GM12878 (cell line): Measurements from ENCODE around the gene ATP6V0D1. TPM values are rescaled to one million over a fixed set of nuclear protein-coding genes. Genes with fewer than 3 reads are reported as not detected.

ENCODE experiments used
- ATAC-seq: fragments of 200-7000 bp; cut with Tn5 transposase; 3 replicates; pipeline ENCODE4 v1.9.1; 2020; ENCODE audit warnings: mild to moderate bottlenecking, moderate library complexity
- BruUV-seq: library from RNA; stranded (reverse); fragments of 400-500 nt; replicated peaks from 2 replicates; lab custom pipeline; 2021; lab: Mats Ljungman, UMichigan
- CTCF ChIA-PET: fragments of 300-600 bp; sonication (Branson Sonifier 250); formaldehyde crosslinking; extraction: SDS; loops from one replicate; lab custom pipeline; 2021; ENCODE audit warnings: inconsistent platforms; lab: Yijun Ruan, JAX
- POLR2A ChIA-PET: fragments of 350-600 bp; formaldehyde crosslinking; extraction: SDS; loops from one replicate; lab custom pipeline; 2021; ENCODE audit warnings: inconsistent platforms; lab: Charles Lee
- RAD21 ChIA-PET: fragments of 300-600 bp; sonication (Branson Sonifier 250); formaldehyde crosslinking; loops from one replicate; lab custom pipeline; 2023; ENCODE audit warnings: antibody characterized with exemption; ENCODE audit not compliant: unreplicated experiment; lab: Charles Lee
- SMC1A ChIA-PET: fragments of 300-600 bp; sonication (Branson Sonifier 250); formaldehyde crosslinking; loops from one replicate; lab custom pipeline; 2023; ENCODE audit not compliant: unreplicated experiment, uncharacterized antibody; lab: Charles Lee
- DNase-seq: peaks from one replicate; pipeline ENCODE4 v3.0.0-alpha.2; 2011; ENCODE audit warnings: low read depth, low spot score
- FAIRE-seq: peaks from 3 replicates; lab custom pipeline; 2011; peaks lifted over from hg19 to GRCh38; lab: Jason Lieb, UNC
- H2AFZ ChIP-seq: 2 replicates; pipeline ENCODE4 v1.6.0; 2011; ENCODE audit warnings: low read depth, low read length, control low read depth; ENCODE audit not compliant: control insufficient read depth
- H3K27ac ChIP-seq: 2 replicates; pipeline ENCODE4 v1.5.1; 2011; ENCODE audit warnings: control low read depth; ENCODE audit not compliant: control insufficient read depth, insufficient read depth
- H3K27me3 ChIP-seq, 2 experiments: replicated peaks in 1 of 2; 2 replicates each; pipeline versions ENCODE4 v1.6.0 to v1.6.1; 2011; ENCODE audit warnings: low read length in 1 of 2; ENCODE audit not compliant: control insufficient read depth in 2 of 2, insufficient read depth in 2 of 2
- H3K36me3 ChIP-seq, 2 experiments: 2 replicates each; pipeline ENCODE4 v1.5.1; 2011; ENCODE audit warnings: low read length in 1 of 2; ENCODE audit not compliant: control insufficient read depth in 2 of 2, insufficient read depth in 2 of 2
- H3K4me1 ChIP-seq: 2 replicates; pipeline ENCODE4 v1.6.1; 2011; ENCODE audit warnings: mild to moderate bottlenecking, low read length, moderate library complexity, mixed read lengths; ENCODE audit not compliant: control insufficient read depth, insufficient read depth
- H3K4me2 ChIP-seq: 2 replicates; pipeline ENCODE4 v1.6.0; 2011; ENCODE audit warnings: control low read depth; ENCODE audit not compliant: control insufficient read depth, insufficient read depth
- H3K4me3 ChIP-seq: fragments of 200-600 bp; sonication (generic); 2 replicates; pipeline ENCODE4 v1.5.1; 2016
- H3K79me2 ChIP-seq: 2 replicates; pipeline ENCODE4 v1.6.0; 2011; ENCODE audit warnings: low read length; ENCODE audit not compliant: control insufficient read depth, insufficient read depth
- H3K9ac ChIP-seq: 2 replicates; pipeline ENCODE4 v1.8.0; 2011; ENCODE audit warnings: low read length, control low read depth, mixed read lengths; ENCODE audit not compliant: control insufficient read depth, insufficient read depth
- H3K9me3 ChIP-seq: replicated peaks from 3 replicates; pipeline ENCODE4 v1.5.1; 2011; ENCODE audit warnings: mild to moderate bottlenecking, low read length; ENCODE audit not compliant: control insufficient read depth, insufficient read depth
- H4K20me1 ChIP-seq: 2 replicates; pipeline ENCODE4 v1.6.0; 2011; ENCODE audit not compliant: control insufficient read depth, insufficient read depth
- BHLHE40 ChIP-seq, 2 experiments: fragments of 450-650 bp in 1 of 2; IDR thresholded peaks; 2 replicates each; pipeline ENCODE4 v1.6.1; 2011 to 2017; ENCODE audit warnings: low read depth in 2 of 2, borderline replicate concordance in 1 of 2, improper control_type of control experiment in 1 of 2, low read length in 1 of 2, mild to moderate bottlenecking in 1 of 2
- BMI1 ChIP-seq: fragments of 450-650 bp; IDR thresholded peaks from 2 replicates; pipeline ENCODE4 v1.6.1; 2016; ENCODE audit warnings: mild to moderate bottlenecking, moderate library complexity, borderline replicate concordance
- CREB1 ChIP-seq: IDR thresholded peaks from 2 replicates; pipeline ENCODE4 v1.6.1; 2012; ENCODE audit warnings: low read depth, mild to moderate bottlenecking, inconsistent platforms
- CTCF ChIP-seq, 3 experiments: IDR thresholded peaks in 2 of 3; conservative IDR thresholded peaks in 1 of 3; 2 replicates each; pipeline ENCODE4 v1.5.1; 2011; ENCODE audit warnings: low read depth in 3 of 3, low read length in 3 of 3, mild to moderate bottlenecking in 3 of 3, control low read depth in 2 of 3, moderate library complexity in 2 of 3, inconsistent platforms in 1 of 3, mixed read lengths in 1 of 3; ENCODE audit not compliant: control insufficient read depth in 2 of 3, insufficient read depth in 1 of 3; ENCODE audit errors: extremely low read depth in 1 of 3
- DPF2 ChIP-seq: fragments of 450-650 bp; IDR thresholded peaks from 2 replicates; pipeline ENCODE4 v1.6.1; 2017; ENCODE audit warnings: mild to moderate bottlenecking
- HCFC1 ChIP-seq: fragments of 150-350 bp; IDR thresholded peaks from 2 replicates; pipeline ENCODE4 v1.6.1; 2014; ENCODE audit warnings: low read length
- IKZF1 ChIP-seq: fragments of 450-650 bp; conservative IDR thresholded peaks from 2 replicates; pipeline ENCODE4 v1.6.1; 2017; ENCODE audit warnings: antibody characterized with exemption, mild to moderate bottlenecking
- LARP7 ChIP-seq: fragments of 450-650 bp; IDR thresholded peaks from 2 replicates; pipeline ENCODE4 v1.6.1; 2017; ENCODE audit warnings: mild to moderate bottlenecking
- RAD21 ChIP-seq: IDR thresholded peaks from 2 replicates; pipeline ENCODE4 v1.6.1; 2011; ENCODE audit warnings: mild to moderate bottlenecking, low read depth, low read length, moderate library complexity; ENCODE audit not compliant: insufficient read depth
- RELA ChIP-seq: fragments of 450-650 bp; IDR thresholded peaks from 2 replicates; pipeline ENCODE4 v1.8.0; 2014; ENCODE audit warnings: borderline replicate concordance; ENCODE audit not compliant: partially characterized antibody
- SIX5 ChIP-seq: IDR thresholded peaks from 2 replicates; pipeline ENCODE4 v1.6.1; 2011; ENCODE audit warnings: mild to moderate bottlenecking, low read depth, low read length, moderate library complexity; ENCODE audit not compliant: severe bottlenecking
- SMARCA5 ChIP-seq: fragments of 450-650 bp; IDR thresholded peaks from 2 replicates; pipeline ENCODE4 v1.6.1; 2017; ENCODE audit warnings: mild to moderate bottlenecking
- SMC3 ChIP-seq: IDR thresholded peaks from 2 replicates; pipeline ENCODE4 v1.6.1; 2011; ENCODE audit warnings: low read length, improper control_type of control experiment, borderline replicate concordance
- SRF ChIP-seq, 2 experiments: IDR thresholded peaks; 2 replicates each; pipeline ENCODE4 v1.6.1; 2011; ENCODE audit warnings: low read depth in 2 of 2, low read length in 2 of 2, mild to moderate bottlenecking in 1 of 2, moderate library complexity in 1 of 2
- ZNF207 ChIP-seq: fragments of 450-650 bp; IDR thresholded peaks from 2 replicates; pipeline ENCODE4 v1.6.1; 2014; ENCODE audit warnings: antibody characterized with exemption, mild to moderate bottlenecking, borderline replicate concordance
- ZNF592 ChIP-seq: fragments of 450-650 bp; IDR thresholded peaks from 2 replicates; pipeline ENCODE4 v1.6.1; 2017; ENCODE audit warnings: mild to moderate bottlenecking, moderate library complexity
- whole genome bisulfite sequencing: methylation state at CpG from one replicate; pipeline ENCODE4 v1.1.6; 2016; ENCODE audit warnings: low lambda C conversion rate; ENCODE audit not compliant: insufficient replicate concordance, insufficient coverage; ENCODE audit errors: missing lambda C conversion rate; 5-methylcytosine and 5-hydroxymethylcytosine counted together
- in situ Hi-C: fragments of 300-500 bp; cut with MboI; formaldehyde crosslinking; loops from 9 replicates; pipeline ENCODE4 v1.14.3; 2018; ENCODE audit warnings: mixed read lengths
- intact Hi-C: fragments of 100-400 bp; cut with micrococcal nuclease; formaldehyde crosslinking; loops from one replicate; pipeline ENCODE4 v1.14.2; 2022; ENCODE audit not compliant: unreplicated experiment
- polyA plus RNA-seq, 11 experiments: library from polyadenylated mRNA; depleted of rRNA in 4 of 11; unstranded in 6 of 11; stranded (reverse) in 5 of 11; fragments of >200 nt; fragmentation: Nextera tagmentation in 4 of 11; fragmentation: Illumina TruSeq in 1 of 11; extraction: Ambion mirVana in 4 of 11; extraction: Trizol in 1 of 11; gene quantifications; 1 replicate in 1 of 11; 2 replicates in 10 of 11; pipeline versions ENCODE4 v1.2.1 to v1.2.3, GENCODE V29; 2011 to 2016; ENCODE audit warnings: inconsistent platforms in 2 of 11, missing spikeins in 2 of 11, low read depth in 1 of 11
- total RNA-seq, 4 experiments: library from RNA; depleted of rRNA in 3 of 4; stranded (reverse); fragments of >200 nt in 3 of 4; fragmentation: Illumina TruSeq in 1 of 4; extraction: Trizol in 1 of 4; gene quantifications; 2 replicates each; pipeline versions ENCODE4 v1.2.1 to v1.2.3, GENCODE V29; 2013 to 2021

ATP6V0D1 gene
- total and polyA plus RNA-seq, 10 of the 15 experiments (the other 5 are each of a cell fraction or from before 2014, with no cell fraction given): 28.1 to 141 (median 70.3) TPM

GRCh38 chr16:67415872-67416793, 64.8 kb downstream of the ATP6V0D1 start, which contains the start of gene ZDHHC1:
Gene ZDHHC1 (minus strand): TSS chr16:67416477. CDS start chr16:67407775, 8,702 bp downstream.
- BruUV-seq: no TSS peak
- Histone ChIP-seq H3K27ac (no peak within 1 kb of the TSS), H4K20me1 (0 out of 2 replicates have a peak, but pooled peaks cover 2% of the 10 kb centered on the region), H3K27me3 (peaks cover 2 to 4% of the 10 kb centered on the region in 2 experiments; a peak in 3 of 4 replicates), H2AFZ (peak within 1 kb of the TSS; percentile 86), H3K4me1 (peaks cover 7% of the 10 kb centered on the region; the same call in 1 of the 2 replicates), H3K4me2 (peak within 1 kb of the TSS; percentile 87), H3K79me2 (no peaks in the 10 kb centered on the region), H3K4me3 (peak within 1 kb of the TSS; percentile 68; the same call in 1 of the 2 replicates), H3K9me3 (no peaks in the 10 kb centered on the region), H3K9ac (peak within 1 kb of the TSS; percentile 58; the same call in 1 of the 2 replicates), H3K36me3 (no peaks in the 10 kb centered on the region)
- in situ Hi-C loops: loop anchor here (25.0 kb wide), 1 partner anchor 429 kb away; the partner anchor contains the start of gene CES4A
- DNase-seq (no peak), FAIRE-seq (no peak), ATAC-seq (peak; percentile 92)
- 7% methylated on average over 56 of the region's 73 CpGs for WGBS
- CTCF ChIA-PET: interaction anchor here (0.5 to 1.3 kb wide), 7 partner anchors 9 to 258 kb away, joined by 3 to 5 read pairs (median 3); partner anchors contain the start of gene TMEM208
- intact Hi-C loops: no loop called here
- SMC1A ChIA-PET: interaction anchor here (1.0 to 2.3 kb wide), 3 partner anchors 10 to 68 kb away, joined by 3 to 5 read pairs (median 3); no protein-coding TSS in a partner anchor
- POLR2A ChIA-PET: no interaction called here
- RAD21 ChIA-PET: no interaction called here
- TF ChIP-seq LARP7 (peak; percentile 76), RELA (peak; percentile 25), SRF (IDR thresholded peaks at IDR 0.05; ENCODE audit: low read depth in 2 of 2, low read length in 2 of 2) (peak; percentile 51 to 61; a peak in 2 of 4 replicates), CREB1 (peak; percentile 64; the same call in 1 of the 2 replicates), ZNF592 (no peak), SMC3 (peak; percentile 24; the same call in 1 of the 2 replicates), DPF2 (peak; percentile 45; the same call in 1 of the 2 replicates), BHLHE40 (IDR thresholded peaks at IDR 0.05; ENCODE audit: borderline replicate concordance in 1 of 2, low read depth in 2 of 2, low read length in 1 of 2) (peak in 1 of 2 experiments; percentile 10; a peak in 1 of 4 replicates), IKZF1 (peak; percentile 70), ZNF207 (0 out of 2 replicates have a peak, but pooled peaks have one; percentile 33), RAD21 (peak; percentile 41), SMARCA5 (peak; percentile 64; the same call in 1 of the 2 replicates), SIX5 (peak; percentile 21), HCFC1 (0 out of 2 replicates have a peak, but pooled peaks have one; percentile 28), CTCF (IDR thresholded peaks at IDR 0.05 in 2 of 3, conservative IDR thresholded peaks at IDR 0.05 in 1 of 3; ENCODE audit: control insufficient read depth in 2 of 3, extremely low read depth in 1 of 3, insufficient read depth in 1 of 3, low read depth in 3 of 3, low read length in 3 of 3) (peak; percentile 44 to 60 (median 48); a peak in 5 of 6 replicates), BMI1 (peak; percentile 79)
